Muscle of arm (tissue), 12 donors: ENCODE results near the gene DLST. TPM values are rescaled to one million over a fixed set of nuclear protein-coding genes. Genes with fewer than 3 reads are reported as not detected.

Experiments used
- DNase-seq: peaks from one replicate; pipeline ENCODE4 v3.0.0-alpha.2; 2013
- polyA plus RNA-seq, 12 donors: library from polyadenylated mRNA; unstranded; fragments of 120-200 nt; gene quantifications; one replicate each; pipeline ENCODE4 v1.2.1, GENCODE V29; 2013; ENCODE audit not compliant: insufficient read length in 12 of 12

The DLST gene
- polyA plus RNA-seq, 12 donors: 64.6 to 83.3 (median 71.6) TPM; not detected in 1

GRCh38 chr14:74891870-74892269, 10.2 kb downstream of the DLST start:
- DNase-seq: no peak

- DNase-seq: no peak
Measured at GRCh38 chr14:74892745-74893144, 11.0 kb downstream of the DLST start.

DNA sequence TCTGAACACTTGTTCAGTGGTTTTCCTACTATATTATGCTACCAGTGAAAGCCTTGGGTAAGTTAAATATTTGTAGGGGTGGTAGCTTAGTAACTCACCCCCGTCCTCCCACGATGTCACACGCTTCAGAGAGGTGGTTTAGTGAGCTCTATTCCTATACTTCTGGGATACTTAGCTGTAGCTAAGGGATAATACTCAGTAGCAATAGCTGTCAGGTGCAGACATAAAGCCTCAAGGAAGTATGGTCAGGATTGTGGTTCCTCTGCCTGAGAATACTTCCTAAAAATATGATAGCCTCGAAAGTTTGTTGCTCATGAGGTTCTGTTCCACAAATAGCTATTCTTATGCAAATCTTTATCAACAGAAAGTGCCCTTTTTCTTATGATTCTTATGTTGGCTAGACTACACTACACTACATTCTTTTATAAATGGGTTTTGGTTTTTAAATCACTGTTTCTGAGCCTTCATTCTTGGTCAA, 11.9 kb downstream of the DLST start:
- no peak for DNase-seq

DNA sequence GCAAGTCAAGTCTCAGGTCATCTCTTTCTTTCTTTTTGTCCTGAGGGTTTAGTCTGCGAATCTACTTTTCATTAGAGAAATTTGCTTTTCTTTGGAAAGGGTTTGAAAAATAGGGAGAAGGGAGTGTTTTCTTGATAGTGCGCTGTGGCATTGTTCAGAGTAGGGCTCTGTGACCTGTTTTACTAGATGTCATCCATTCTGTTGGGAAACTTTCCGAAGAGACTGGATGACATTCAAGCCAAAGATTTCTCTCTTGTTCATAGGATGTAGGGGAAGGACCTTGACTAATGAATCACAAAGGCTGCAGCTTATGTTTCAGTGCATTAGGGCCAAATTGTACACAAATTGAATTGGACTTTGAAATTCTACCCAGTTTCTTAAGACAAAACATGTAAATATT, 14.7 kb downstream of the DLST start:
- no peak for DNase-seq

DNA sequence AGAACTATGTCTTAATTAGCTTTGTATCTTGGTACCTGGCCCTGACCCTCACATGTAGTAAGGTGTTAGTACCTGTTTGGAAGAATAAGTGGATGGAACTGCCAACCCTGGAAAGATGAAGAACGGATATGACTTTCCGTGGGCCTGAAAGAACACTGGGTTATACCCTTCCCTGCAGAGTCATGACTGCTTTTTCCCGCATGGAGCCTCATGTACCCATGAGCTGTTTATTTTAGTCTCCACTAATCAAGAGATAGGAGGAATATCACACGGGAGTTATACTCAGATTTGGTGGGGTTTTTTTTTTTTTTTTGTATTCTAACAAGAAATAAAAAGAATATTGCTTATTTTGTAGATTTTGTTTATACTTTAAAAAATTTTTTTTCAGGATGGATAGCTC, 15.9 kb downstream of the DLST start:
- no peak for DNase-seq

- no peak for DNase-seq
Measured at GRCh38 chr14:74898083-74898482, 16.4 kb downstream of the DLST start.

DNA sequence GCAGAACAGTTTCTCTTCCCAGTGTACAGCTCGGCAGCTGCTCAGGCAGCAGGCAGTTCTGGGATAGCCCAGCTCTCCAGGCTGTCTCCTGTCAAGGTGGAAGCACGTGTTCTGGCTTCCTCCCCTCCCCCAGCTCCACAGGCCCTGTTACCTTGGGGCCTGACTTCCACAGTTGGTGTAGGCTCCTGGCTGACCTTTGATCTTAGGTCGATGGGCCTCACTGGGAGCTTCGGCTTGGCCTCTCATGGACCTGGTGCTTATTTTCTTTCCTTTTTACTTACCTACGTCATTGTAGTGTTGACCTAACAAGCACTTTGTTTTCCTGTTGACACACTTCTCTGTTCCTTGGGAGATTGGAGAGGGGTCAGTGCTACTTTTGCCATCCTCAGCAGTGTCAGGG, 17.0 kb downstream of the DLST start:
- no peak for DNase-seq

DNA sequence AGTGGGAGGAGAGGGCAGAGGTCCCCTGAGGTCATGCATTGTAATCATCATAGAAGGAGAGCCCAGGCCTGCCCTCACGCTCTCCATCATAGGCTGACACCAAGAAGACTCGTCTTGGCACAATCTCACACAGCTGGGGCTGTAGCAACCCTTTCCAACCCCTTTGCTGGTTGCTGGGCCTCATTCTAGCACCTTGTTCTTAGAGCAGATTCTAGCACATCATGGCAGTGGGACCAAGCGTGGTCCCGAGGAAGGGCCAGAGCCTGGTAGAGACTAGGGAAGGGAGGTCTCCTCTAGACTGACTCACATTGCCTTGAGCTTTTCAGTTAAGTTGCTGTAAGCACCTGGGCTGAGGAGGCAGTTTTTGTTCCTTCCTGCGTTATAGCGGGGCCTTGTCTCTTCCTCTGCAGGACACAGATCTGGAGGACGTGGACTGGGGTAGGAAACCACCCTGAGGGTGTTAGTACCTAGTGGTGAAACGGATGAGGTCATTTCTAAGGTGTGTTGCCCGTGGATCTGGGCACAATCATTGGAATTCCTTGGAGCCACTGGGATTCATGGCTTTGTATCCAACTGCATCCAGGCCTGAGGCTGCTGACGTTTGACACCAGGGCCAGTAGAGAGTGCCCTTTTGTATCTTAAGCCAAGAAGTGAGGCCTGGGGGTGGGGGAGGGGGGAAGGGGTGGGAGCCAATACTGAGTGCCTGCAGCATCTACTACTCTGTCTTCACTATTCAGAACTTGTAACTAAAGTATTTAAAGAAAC, 21.4 kb downstream of the DLST start:
- DNase-seq: no peak

DNA sequence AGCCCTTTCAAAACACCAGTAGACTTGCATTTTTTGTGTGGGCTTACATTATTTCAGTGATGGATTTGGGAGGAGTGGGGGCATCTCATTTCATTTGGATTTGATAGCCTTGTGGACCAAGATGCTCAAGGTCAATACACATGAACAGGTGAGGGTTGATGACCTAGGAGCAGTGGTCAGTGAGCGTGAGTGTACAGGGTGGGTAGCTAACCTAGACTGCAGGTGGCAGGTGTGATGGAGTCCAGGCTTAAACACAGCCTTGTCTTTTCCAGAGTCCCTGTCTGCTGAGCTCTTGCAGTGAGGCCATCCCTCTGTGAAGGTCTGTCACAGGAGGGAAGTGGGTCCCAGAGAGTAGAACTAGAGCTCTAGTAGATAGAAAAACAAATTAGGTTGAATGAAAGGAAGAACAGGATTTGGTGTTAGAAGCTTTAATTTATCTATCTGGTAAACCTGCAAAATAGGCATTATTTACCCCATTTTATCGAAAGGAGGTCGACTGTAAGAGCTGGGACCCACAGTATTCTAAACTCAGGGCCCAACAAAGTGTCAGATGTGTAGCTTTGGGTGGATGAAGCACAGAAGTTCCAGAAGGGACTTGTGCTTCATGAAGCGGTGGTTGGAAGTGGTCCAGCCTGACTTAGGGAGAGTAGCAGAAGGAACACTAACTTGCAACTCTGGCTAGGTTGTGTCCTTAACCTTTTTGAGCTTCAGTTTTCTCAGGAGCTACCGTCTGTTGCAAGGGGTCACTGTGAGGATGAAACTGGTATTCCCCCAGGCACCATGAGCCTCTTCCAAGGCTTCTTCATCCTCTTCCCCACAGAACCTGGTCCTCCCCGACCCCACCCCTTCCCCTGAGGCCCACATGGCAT, 23.2 kb downstream of the DLST start:
- no peak for DNase-seq

DNA sequence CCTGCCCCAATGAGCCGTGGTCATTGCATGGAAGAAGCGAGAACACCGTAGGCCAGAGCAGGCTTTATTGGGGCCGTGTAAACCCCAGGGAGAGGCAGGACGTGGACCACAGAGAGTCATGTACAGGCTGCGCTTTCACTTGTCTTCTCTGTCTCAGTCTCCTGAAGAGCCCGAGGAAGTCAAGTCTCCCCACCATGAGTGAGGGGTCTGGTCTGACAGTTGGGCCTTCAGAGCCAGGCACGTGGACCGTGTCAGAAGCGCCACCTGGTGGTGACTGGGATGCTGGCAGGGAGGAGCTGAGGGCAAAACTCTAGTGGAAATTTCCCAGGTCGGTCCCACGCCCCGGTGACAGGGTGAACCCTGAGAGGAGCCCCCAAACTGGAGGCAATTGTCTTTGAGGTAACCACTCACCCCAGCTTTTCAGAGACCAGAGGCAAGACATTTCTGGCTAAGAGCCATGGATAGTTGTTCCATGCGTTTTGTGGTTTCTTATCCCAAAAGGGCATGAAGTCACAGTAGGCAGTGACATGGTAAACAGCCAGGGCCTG, 24.0 kb downstream of the DLST start:
- DNase-seq: peak; percentile 67

DNA sequence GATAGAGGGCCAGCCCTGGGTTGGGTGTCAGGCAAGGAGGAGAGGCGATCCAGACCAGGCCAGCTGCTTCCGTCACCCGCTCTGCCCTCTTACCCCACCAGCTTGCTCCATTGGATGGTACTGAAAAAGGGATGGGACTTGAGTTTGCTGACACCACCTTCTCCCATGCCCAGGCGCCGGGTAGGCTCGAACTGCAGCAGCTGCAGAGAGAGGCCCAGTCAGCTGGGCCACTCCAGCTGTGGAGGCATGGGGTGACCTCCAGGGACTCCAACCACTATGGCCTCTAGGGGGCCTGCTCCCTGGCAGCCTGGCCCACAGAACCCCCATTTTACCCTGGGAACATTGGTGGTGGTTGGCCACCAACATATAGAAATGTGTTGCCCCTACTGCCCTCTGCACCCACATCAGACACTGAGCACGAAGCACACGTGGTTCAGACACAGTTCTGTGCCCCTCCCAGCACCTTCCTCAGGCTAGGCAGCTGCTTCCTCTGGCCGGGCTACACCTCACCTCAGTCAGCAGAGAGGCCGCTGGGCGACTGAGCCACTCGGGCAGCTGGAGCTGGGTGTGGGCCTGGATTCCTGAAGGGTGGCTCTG, 25.3 kb downstream of the DLST start:
- no peak for DNase-seq

DNA sequence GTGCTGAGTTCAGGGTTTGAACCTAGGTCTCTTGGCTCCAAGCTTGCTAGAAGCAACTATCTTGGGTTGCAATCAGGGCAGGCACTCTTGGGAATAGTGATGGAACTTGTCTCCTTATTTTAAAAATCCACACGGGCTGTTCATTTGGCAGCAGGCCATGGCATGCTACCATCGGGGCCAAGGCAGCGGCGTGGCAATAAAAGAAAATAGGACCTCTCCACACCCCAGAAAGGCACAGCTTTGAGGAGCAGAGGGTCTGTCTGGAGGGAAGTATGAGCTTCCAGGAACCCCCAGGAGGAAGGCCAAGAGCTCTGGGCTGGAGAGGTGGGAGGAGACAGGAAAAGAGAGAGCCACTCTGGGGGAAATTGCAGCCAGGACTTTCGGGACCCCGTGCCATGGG, 26.0 kb downstream of the DLST start:
- no peak for DNase-seq

DNA sequence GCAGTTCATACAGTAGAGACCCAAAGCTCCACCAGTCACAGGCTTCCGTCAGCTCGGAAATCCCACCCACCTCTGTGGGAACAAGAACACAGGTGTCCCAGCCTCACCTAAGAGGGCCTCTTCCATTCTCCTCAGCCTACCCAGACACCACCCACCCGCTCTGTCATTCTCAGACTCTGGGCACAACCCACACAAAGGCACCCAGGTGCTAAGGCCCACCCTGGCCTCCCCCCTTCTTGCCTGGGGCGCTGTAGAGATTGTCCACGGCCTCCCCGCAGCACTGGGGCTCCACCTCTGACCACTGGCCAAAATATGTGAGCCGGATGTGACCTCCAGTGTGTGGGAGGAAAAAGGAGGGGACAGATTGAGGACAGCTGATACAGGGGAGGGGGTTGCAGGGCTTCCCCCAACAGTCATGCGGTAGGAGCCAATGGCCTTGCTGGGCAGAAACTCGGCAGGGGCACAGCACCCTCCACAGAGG, 27.2 kb downstream of the DLST start:
- no peak for DNase-seq

DNA sequence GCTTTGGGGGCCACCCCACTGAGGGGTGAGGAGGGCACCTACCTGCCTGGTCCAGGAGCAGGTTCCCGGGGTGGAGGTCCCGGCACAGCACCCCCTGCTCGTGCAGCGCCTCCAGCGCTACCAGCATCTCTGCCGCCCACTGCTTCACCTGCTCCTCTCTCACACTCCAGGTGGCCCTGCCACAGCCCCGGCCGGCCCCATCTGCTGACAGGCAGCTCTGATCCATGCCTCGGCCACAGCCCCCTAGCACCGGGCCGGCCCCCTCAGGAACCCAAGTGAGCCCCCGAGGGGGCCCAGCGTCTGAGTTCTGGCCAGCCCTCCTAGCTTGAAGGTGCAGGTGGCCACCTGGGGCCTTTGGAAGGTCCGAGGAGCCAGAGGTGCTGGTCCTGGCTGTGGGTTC, 27.8 kb downstream of the DLST start:
- no peak for DNase-seq

DNA sequence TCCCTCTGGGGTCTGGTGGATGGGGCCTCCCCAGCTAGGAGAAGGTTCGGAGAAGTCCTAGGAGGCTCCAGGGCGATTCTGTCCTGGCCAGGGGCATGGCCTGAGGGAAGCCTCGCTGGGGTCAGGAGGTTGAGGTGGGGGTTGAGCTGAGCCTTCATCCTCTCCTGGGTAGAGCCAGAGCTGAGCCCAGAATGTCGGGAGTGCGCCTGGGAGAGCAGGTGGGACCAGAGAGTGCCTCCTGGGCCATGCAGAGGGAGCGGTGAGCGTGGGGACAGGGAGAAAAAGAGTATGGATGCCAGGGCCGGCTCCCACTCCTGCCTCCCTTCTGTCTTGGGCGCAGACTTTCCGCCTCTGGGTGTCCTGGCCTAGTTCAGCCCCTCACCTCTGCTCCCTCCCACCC, 28.2 kb downstream of the DLST start:
- DNase-seq: no peak

- DNase-seq: no peak
Measured at GRCh38 chr14:74910556-74910955, 28.8 kb downstream of the DLST start.

DNA sequence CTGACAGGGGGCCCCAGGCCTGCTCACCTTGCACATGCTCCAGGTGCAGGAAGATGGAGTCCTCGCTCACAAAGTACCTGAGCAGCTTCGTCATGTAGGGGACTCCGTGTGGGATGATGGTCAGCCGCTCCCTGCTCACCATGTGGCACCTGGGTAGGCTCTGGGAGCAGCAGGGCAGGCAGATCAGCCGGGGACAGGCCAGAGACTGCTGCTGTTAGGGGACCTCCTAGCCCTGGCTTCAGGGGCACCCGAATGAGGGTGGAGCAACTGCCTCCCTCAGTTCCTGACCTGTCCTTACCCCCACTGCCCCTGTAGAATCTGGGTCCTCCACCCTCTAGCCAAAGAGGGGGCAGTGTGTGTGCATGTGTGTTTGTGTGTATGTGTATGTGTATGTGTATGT, 29.5 kb downstream of the DLST start:
- no peak for DNase-seq

GRCh38 chr14:74911704-74912103, 30.0 kb downstream of the DLST start:
- no peak for DNase-seq

DNA sequence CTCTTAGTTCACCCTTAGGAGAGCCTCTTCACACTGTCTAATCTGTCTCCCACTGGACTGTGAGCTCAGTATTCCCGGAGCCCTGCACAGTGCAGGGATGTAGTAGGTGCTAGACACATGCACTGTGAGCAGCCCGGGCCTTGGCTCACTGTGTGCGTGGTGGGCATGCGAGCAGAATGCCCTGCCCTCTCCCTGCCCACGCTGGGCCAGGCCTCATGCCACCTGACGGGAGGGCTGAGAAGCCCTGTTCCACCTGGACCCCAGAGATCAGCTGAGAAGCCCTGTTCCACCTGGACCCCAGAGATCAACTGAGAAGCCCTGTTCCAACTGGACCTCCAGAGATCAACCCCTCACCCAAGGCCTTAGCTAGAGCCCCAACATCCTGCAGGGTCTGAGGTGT, 30.4 kb downstream of the DLST start:
- DNase-seq: no peak

GRCh38 chr14:74912801-74913200, 31.1 kb downstream of the DLST start:
- no peak for DNase-seq

- no peak for DNase-seq
Measured at GRCh38 chr14:74913393-74913910, 31.7 kb downstream of the DLST start.

- DNase-seq: peak; percentile 86
Measured at GRCh38 chr14:74913986-74914573, 32.4 kb downstream of the DLST start.
